ENCODE measurements around the gene APP.

Gene APP

DNA sequence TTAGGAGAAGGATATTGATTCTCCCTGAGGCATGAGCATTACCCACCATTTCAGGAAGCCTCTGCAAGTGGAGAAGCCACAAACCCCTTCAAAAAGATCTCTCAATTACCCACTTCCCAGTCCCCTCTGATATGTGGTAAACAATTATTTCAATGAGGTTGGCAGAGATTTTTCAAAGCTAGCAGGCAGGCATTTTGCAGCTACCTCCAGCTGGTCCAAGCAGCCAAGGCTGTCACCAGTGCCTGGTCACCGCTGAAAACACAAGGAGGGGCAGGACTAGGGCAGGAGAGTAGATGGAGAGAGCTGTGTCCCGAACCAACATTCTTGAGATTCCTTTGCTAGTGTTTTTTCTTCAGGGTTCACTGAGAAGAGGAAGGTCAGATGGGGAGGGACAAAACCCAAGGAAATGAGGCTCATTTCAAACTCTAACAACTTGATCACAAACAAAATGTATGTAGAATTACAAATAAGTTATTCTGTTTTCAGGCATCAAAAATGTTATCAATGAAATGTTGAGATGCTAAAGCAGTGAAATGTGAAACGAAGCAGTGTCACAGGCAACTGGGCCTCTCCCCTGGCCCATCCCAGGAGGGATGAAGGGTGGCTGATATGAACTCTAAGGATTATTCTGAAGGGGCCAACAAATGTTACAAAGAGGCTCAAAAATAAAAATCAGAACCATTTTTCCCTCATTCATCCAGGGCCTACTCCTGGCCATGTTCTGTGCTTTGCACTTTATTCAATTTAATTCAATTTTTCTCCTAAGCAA is 22.3 kb downstream of the APP start:
- Histone ChIP-seq H3K4me3 (ENCODE audit: low read depth in 1 of 2, low read length in 2 of 2) (no peak overlapping the region), H3K9me3 (ENCODE audit: insufficient read depth, low read length, severe bottlenecking) (no peaks in the 10 kb centered on the region), H3K9ac (ENCODE audit: low read depth, low read length) (no peak overlapping the region), H3K79me2 (ENCODE audit: insufficient read depth, low read length) (no peaks in the 10 kb centered on the region), H3K36me3 (ENCODE audit: insufficient read depth, low read length) (no peaks in the 10 kb centered on the region), H4K20me1 (ENCODE audit: insufficient read depth, low read length) (no peaks in the 10 kb centered on the region), H3K4me2 (ENCODE audit: insufficient read depth, low read length) (peak overlapping the region; percentile 9; the same call in 1 of the 2 replicates), H3K4me1 (ENCODE audit: insufficient read depth, low read length) (peaks cover 62% of the 10 kb centered on the region), H3K27me3 (ENCODE audit: insufficient read depth, low read length, poor library complexity) (no peaks in the 10 kb centered on the region), H3K27ac (ENCODE audit: low read length) (peak overlapping the region; percentile 40), H2AFZ (ENCODE audit: low read depth, low read length) (no peak overlapping the region)
- no peak for TF ChIP-seq EZH2 (IDR thresholded peaks at IDR 0.05; ENCODE audit: borderline replicate concordance, low read depth, low read length, severe bottlenecking)
- TF ChIP-seq, protein P1, sequence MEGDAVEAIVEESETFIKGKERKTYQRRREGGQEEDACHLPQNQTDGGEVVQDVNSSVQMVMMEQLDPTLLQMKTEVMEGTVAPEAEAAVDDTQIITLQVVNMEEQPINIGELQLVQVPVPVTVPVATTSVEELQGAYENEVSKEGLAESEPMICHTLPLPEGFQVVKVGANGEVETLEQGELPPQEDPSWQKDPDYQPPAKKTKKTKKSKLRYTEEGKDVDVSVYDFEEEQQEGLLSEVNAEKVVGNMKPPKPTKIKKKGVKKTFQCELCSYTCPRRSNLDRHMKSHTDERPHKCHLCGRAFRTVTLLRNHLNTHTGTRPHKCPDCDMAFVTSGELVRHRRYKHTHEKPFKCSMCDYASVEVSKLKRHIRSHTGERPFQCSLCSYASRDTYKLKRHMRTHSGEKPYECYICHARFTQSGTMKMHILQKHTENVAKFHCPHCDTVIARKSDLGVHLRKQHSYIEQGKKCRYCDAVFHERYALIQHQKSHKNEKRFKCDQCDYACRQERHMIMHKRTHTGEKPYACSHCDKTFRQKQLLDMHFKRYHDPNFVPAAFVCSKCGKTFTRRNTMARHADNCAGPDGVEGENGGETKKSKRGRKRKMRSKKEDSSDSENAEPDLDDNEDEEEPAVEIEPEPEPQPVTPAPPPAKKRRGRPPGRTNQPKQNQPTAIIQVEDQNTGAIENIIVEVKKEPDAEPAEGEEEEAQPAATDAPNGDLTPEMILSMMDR (IDR thresholded peaks at IDR 0.05; ENCODE audit: borderline replicate concordance, extremely low read depth, low read length, poor library complexity, severe bottlenecking) = no peak
- ATAC-seq (ENCODE audit: insufficient read depth, low read depth) (peak; percentile 81), DNase-seq (peak; percentile 52)

DNA sequence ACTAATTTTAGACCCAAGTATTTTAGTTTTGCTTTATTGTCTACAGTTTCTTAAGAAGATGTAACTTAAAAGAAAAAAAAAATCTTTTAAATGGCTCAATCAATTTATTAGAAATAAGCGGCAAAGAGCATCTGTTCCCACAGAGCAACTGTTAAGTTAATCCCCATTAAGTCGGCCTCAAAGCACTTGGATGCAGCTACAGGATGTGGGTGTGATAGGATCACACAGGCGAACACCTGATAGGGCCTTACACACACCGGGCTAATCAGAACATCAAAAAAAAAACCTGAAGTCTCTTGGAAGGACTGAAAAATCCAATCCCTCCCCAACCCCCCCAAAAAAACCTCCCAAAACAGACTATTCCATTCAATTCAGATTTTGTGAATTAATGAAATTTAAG is 23.0 kb downstream of the APP start:
- H3K9me3 ChIP-seq (ENCODE audit: insufficient read depth, low read length, severe bottlenecking) = no peaks in the 10 kb centered on the region
- no peak for TF ChIP-seq EZH2 (IDR thresholded peaks at IDR 0.05; ENCODE audit: borderline replicate concordance, low read depth, low read length, severe bottlenecking)
- TF ChIP-seq, protein P1 (IDR thresholded peaks at IDR 0.05; ENCODE audit: borderline replicate concordance, extremely low read depth, low read length, poor library complexity, severe bottlenecking) = no peak
- H3K36me3 ChIP-seq (ENCODE audit: insufficient read depth, low read length) = no peaks in the 10 kb centered on the region
- no peak overlapping the region for H2AFZ ChIP-seq (ENCODE audit: low read depth, low read length)
- DNase-seq (peak; percentile 70), ATAC-seq (ENCODE audit: insufficient read depth, low read depth) (peak; percentile 88)
- peak overlapping the region; percentile 24; the same call in 1 of the 2 replicates for H3K4me2 ChIP-seq (ENCODE audit: insufficient read depth, low read length)
- peaks cover 65% of the 10 kb centered on the region for H3K4me1 ChIP-seq (ENCODE audit: insufficient read depth, low read length)
- H3K79me2 ChIP-seq (ENCODE audit: insufficient read depth, low read length) = no peaks in the 10 kb centered on the region
- H3K9ac ChIP-seq (ENCODE audit: low read depth, low read length) = 0 out of 2 replicates have a peak overlapping the region, but pooled peaks have one; percentile 16
- no peak overlapping the region for H3K4me3 ChIP-seq (ENCODE audit: low read depth in 1 of 2, low read length in 2 of 2)
- no peaks in the 10 kb centered on the region for H3K27me3 ChIP-seq (ENCODE audit: insufficient read depth, low read length, poor library complexity)
- H3K27ac ChIP-seq (ENCODE audit: low read length) = peak overlapping the region; percentile 40
- no peaks in the 10 kb centered on the region for H4K20me1 ChIP-seq (ENCODE audit: insufficient read depth, low read length)

DNA sequence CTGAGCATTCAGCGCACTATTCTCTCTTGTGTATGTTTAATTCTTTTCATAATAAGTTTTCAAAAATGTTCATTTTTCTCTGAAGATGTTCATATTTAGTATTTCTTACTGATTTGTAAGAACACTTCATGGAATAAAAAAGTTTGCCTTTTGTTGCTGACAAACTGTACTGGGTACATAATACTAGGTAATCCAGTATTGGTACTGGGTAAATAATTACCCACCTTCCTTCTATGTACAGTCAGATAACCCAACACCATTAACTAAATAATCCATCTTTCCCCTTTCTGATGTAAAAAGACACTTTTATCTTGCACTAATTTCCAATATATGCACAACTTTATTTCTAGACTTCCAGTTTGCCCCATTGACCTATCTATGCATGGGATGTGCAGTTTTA is 23.9 kb downstream of the APP start:
- no peak overlapping the region for H2AFZ ChIP-seq (ENCODE audit: low read depth, low read length)
- H3K9ac ChIP-seq (ENCODE audit: low read depth, low read length) = no peak overlapping the region
- ATAC-seq (ENCODE audit: insufficient read depth, low read depth) = no peak
- H3K27me3 ChIP-seq (ENCODE audit: insufficient read depth, low read length, poor library complexity) = no peaks in the 10 kb centered on the region
- DNase-seq = no peak
- no peaks in the 10 kb centered on the region for H4K20me1 ChIP-seq (ENCODE audit: insufficient read depth, low read length)
- 0 out of 2 replicates have a peak overlapping the region, but pooled peaks have one; percentile 15 for H3K4me2 ChIP-seq (ENCODE audit: insufficient read depth, low read length)
- TF ChIP-seq, protein P1 (IDR thresholded peaks at IDR 0.05; ENCODE audit: borderline replicate concordance, extremely low read depth, low read length, poor library complexity, severe bottlenecking) = no peak
- no peak for TF ChIP-seq EZH2 (IDR thresholded peaks at IDR 0.05; ENCODE audit: borderline replicate concordance, low read depth, low read length, severe bottlenecking)
- peaks cover 71% of the 10 kb centered on the region for H3K4me1 ChIP-seq (ENCODE audit: insufficient read depth, low read length)
- no peaks in the 10 kb centered on the region for H3K79me2 ChIP-seq (ENCODE audit: insufficient read depth, low read length)
- H3K36me3 ChIP-seq (ENCODE audit: insufficient read depth, low read length) = no peaks in the 10 kb centered on the region
- no peak overlapping the region for H3K4me3 ChIP-seq (ENCODE audit: low read depth in 1 of 2, low read length in 2 of 2)
- peak overlapping the region; percentile 12; the same call in 1 of the 2 replicates for H3K27ac ChIP-seq (ENCODE audit: low read length)
- no peaks in the 10 kb centered on the region for H3K9me3 ChIP-seq (ENCODE audit: insufficient read depth, low read length, severe bottlenecking)
